Neural progenitor cell (in vitro differentiated cells): ENCODE measurements around the gene CABP5. TPM values are rescaled to one million over a fixed set of nuclear protein-coding genes. Genes with fewer than 3 reads are reported as not detected.
"Not testable (repeated sequence)": the region's sequence is repeated elsewhere in the genome, so short reads cannot be mapped to it uniquely, and the experiment has no call there.

Experiments used
- DNase-seq: peaks from one replicate; pipeline ENCODE4 v3.0.0-alpha.2; 2016; ENCODE audit warnings: low spot score
- H2AFZ ChIP-seq: fragments of 200-600 bp; sonication (generic); replicated peaks from 2 replicates; pipeline ENCODE4 v1.6.1; 2016; ENCODE audit warnings: antibody characterized with exemption
- H3F3A ChIP-seq: fragments of 200-600 bp; sonication (generic); 2 replicates; pipeline ENCODE4 v1.6.1; 2016; ENCODE audit warnings: antibody characterized with exemption, low read depth
- H3K27ac ChIP-seq: fragments of 200-600 bp; sonication (generic); 2 replicates; pipeline ENCODE4 v1.5.1; 2016; ENCODE audit warnings: mild to moderate bottlenecking
- H3K27me3 ChIP-seq: fragments of 200-600 bp; sonication (generic); 2 replicates; pipeline ENCODE4 v1.6.1; 2016; ENCODE audit warnings: mild to moderate bottlenecking, moderate library complexity
- H3K36me3 ChIP-seq: fragments of 200-600 bp; sonication (generic); 2 replicates; pipeline ENCODE4 v1.5.1; 2016
- H3K4me1 ChIP-seq: fragments of 200-600 bp; sonication (generic); 2 replicates; pipeline ENCODE4 v1.6.1; 2016; ENCODE audit warnings: mixed run types
- H3K4me2 ChIP-seq: fragments of 200-600 bp; sonication (generic); 2 replicates; pipeline ENCODE4 v1.6.1; 2016
- H3K4me3 ChIP-seq: fragments of 200-600 bp; sonication (generic); 2 replicates; pipeline ENCODE4 v1.5.1; 2016
- H3K79me2 ChIP-seq: fragments of 200-600 bp; sonication (generic); 2 replicates; pipeline ENCODE4 v1.6.1; 2016; ENCODE audit warnings: low read depth
- H3K9ac ChIP-seq: fragments of 200-600 bp; sonication (generic); 2 replicates; pipeline ENCODE4 v1.6.1; 2016
- H3K9me3 ChIP-seq: fragments of 200-600 bp; sonication (generic); 2 replicates; pipeline ENCODE4 v1.5.1; 2016; ENCODE audit warnings: low read depth
- H4K20me1 ChIP-seq: fragments of 200-600 bp; sonication (generic); 2 replicates; pipeline ENCODE4 v1.6.1; 2016; ENCODE audit warnings: low read depth
- H3K27ac Mint-ChIP-seq: 3 replicates; pipeline ENCODE4 v1.8.0; 2021; ENCODE audit warnings: mixed read lengths
- H3K27me3 Mint-ChIP-seq: 2 replicates; pipeline ENCODE4 v1.8.0; 2022; ENCODE audit warnings: low read depth, mild to moderate bottlenecking, inconsistent platforms, moderate library complexity, mixed read lengths; ENCODE audit not compliant: insufficient read depth
- H3K36me3 Mint-ChIP-seq: 3 replicates; pipeline ENCODE4 v1.8.0; 2021; ENCODE audit warnings: mixed read lengths
- H3K4me1 Mint-ChIP-seq: 3 replicates; pipeline ENCODE4 v1.8.0; 2021; ENCODE audit warnings: mixed read lengths
- H3K4me3 Mint-ChIP-seq: 3 replicates; pipeline ENCODE4 v1.8.0; 2021; ENCODE audit warnings: mild to moderate bottlenecking, moderate library complexity, mixed read lengths
- H3K9me3 Mint-ChIP-seq: 3 replicates; pipeline ENCODE4 v1.8.0; 2020; ENCODE audit warnings: mixed read lengths
- EZH2 ChIP-seq: fragments of 200-600 bp; sonication (generic); IDR thresholded peaks from 2 replicates; pipeline ENCODE4 v1.6.1; 2017; ENCODE audit warnings: antibody characterized with exemption, mild to moderate bottlenecking, moderate library complexity
- EZH2phosphoT487 ChIP-seq: fragments of 200-600 bp; sonication (generic); IDR thresholded peaks from 2 replicates; pipeline ENCODE4 v1.6.1; 2017; ENCODE audit warnings: antibody characterized with exemption
- total RNA-seq: library from RNA; depleted of rRNA; stranded (reverse); fragments of >200 nt; gene quantifications from 2 replicates; pipeline ENCODE4 v1.2.3, GENCODE V29; 2015; ENCODE audit warnings: low replicate concordance
- TF ChIP-seq, protein P1 (sequence below): fragments of 200-600 bp; sonication (generic); IDR thresholded peaks from 2 replicates; pipeline ENCODE4 v1.5.1; 2017; ENCODE audit warnings: antibody characterized with exemption, mild to moderate bottlenecking

CABP5 gene
- total RNA-seq, 1 donor from 2014 or later: not detected

DNA sequence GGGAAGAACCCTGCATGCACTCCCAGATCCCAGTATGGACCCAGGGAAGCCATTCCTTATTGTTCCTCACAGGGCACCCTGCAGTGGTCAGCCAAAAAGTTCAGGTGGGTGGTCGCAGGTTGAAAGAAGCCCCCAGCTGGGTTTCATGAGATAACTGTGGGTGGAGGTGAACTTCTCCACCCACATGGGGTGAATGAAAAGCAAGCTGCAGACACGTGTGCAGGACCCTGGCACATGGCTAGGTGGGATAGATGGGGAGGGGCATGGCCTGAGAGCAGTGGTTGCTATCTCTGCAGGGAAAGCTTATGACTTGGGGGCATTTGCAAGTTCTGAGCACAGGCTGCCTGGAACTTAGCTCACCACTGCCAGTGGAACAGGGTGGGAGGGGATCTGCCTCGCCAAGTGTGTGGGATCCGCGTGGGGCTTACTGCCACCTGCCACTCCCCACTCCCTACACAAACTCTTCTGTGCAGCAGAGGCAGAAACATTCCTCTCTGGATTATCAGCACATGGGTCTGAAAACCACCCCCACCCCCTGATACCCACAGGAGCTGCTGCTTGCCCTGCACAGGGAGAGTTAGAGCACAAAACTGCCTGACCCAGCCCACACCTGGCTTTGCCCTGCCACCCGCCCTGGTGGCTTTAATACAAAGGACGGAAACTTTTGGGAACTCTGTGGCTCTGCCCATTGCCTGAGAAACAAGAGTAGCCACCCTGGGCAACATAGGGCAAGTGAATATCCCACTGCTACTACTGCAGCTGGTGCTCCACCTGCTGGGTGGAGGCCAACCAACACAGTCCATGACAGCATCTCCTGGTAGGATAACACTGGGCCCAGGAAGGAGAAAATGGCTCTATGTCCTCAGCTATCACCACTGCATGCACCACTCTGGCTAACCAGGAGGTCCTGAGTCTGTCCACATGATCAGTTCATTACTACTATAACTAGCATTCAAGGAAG lies 42.3 kb upstream of the CABP5 start:
- H3K27ac Mint-ChIP-seq: peak overlapping the region; percentile 58
- no peaks in the 10 kb centered on the region for H3K36me3 Mint-ChIP-seq
- no peak for DNase-seq
- no peaks in the 10 kb centered on the region for H3K27me3 ChIP-seq
- no peaks in the 10 kb centered on the region for H3K36me3 ChIP-seq
- peaks cover 10% of the 10 kb centered on the region for H3K9me3 Mint-ChIP-seq
- no peaks in the 10 kb centered on the region for H3K79me2 ChIP-seq
- no peaks in the 10 kb centered on the region for H3K9me3 ChIP-seq
- H3K4me3 Mint-ChIP-seq: no peak overlapping the region
- no peak overlapping the region for H3K27ac ChIP-seq
- H3K9ac ChIP-seq: no peak overlapping the region
- no peak overlapping the region for H2AFZ ChIP-seq
- no peak overlapping the region for H3K4me3 ChIP-seq
- TF ChIP-seq EZH2phosphoT487: no peak
- TF ChIP-seq, protein P1, sequence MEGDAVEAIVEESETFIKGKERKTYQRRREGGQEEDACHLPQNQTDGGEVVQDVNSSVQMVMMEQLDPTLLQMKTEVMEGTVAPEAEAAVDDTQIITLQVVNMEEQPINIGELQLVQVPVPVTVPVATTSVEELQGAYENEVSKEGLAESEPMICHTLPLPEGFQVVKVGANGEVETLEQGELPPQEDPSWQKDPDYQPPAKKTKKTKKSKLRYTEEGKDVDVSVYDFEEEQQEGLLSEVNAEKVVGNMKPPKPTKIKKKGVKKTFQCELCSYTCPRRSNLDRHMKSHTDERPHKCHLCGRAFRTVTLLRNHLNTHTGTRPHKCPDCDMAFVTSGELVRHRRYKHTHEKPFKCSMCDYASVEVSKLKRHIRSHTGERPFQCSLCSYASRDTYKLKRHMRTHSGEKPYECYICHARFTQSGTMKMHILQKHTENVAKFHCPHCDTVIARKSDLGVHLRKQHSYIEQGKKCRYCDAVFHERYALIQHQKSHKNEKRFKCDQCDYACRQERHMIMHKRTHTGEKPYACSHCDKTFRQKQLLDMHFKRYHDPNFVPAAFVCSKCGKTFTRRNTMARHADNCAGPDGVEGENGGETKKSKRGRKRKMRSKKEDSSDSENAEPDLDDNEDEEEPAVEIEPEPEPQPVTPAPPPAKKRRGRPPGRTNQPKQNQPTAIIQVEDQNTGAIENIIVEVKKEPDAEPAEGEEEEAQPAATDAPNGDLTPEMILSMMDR: peak; percentile 8
- H3K27me3 Mint-ChIP-seq: peaks cover 6% of the 10 kb centered on the region
- no peaks in the 10 kb centered on the region for H3K4me1 ChIP-seq
- H3K4me2 ChIP-seq: no peak overlapping the region
- no peaks in the 10 kb centered on the region for H4K20me1 ChIP-seq
- no peaks in the 10 kb centered on the region for H3F3A ChIP-seq
- peaks cover 21% of the 10 kb centered on the region for H3K4me1 Mint-ChIP-seq

DNA sequence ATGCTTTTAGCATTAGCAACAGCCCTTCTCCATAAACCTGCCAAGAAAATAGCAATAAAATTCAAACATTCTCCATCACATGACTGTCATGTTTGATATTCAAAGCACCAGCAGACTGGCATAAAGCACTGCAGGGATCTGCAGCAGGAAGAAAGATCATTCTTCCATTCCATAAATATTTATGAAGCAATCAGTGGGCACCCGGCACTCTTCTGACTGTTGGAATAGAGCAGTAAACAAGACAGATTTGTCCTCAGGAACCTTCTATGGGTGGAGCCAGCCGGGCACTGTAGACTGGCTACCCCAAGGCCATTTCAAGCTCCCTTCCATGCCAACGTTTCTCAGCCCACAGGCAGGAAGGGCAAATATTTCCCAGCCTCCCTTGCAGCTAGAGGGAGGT lies 41.2 kb upstream of the CABP5 start:
- H3K4me3 ChIP-seq: no peak overlapping the region
- H3K79me2 ChIP-seq: no peaks in the 10 kb centered on the region
- no peaks in the 10 kb centered on the region for H3F3A ChIP-seq
- Mint-ChIP-seq H3K4me3 (no peak overlapping the region), H3K27ac (peak overlapping the region; percentile 46), H3K9me3 (peaks cover 5% of the 10 kb centered on the region), H3K4me1 (peaks cover 18% of the 10 kb centered on the region), H3K36me3 (no peaks in the 10 kb centered on the region), H3K27me3 (peaks cover 8% of the 10 kb centered on the region)
- no peaks in the 10 kb centered on the region for H3K4me1 ChIP-seq
- no peak overlapping the region for H3K9ac ChIP-seq
- H3K36me3 ChIP-seq: no peaks in the 10 kb centered on the region
- H3K4me2 ChIP-seq: no peak overlapping the region
- no peak for TF ChIP-seq EZH2phosphoT487
- no peak for TF ChIP-seq EZH2
- no peak overlapping the region for H3K27ac ChIP-seq
- no peak for DNase-seq
- no peak overlapping the region for H2AFZ ChIP-seq
- no peaks in the 10 kb centered on the region for H3K27me3 ChIP-seq
- no peaks in the 10 kb centered on the region for H4K20me1 ChIP-seq
- H3K9me3 ChIP-seq: no peaks in the 10 kb centered on the region

DNA sequence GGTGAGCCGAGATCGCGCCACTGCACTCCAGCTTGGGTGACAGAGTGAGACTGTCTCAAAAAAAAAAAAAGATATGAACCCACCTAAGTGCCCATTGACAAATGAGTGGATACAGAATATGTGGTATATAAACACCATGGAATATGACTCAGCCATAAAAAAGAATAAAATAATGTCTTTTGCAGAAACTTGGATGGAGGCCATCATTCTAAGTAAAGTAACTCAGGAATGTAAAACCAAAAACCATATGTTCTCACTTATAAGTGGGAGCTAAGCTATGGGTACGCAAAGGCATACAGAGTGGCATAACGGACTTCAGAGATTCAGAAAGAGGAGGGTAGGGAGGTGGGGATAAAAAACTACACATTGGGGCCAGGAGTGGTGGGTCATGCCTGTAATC lies 37.2 kb upstream of the CABP5 start:
- peaks cover 13% of the 10 kb centered on the region for H3K4me1 Mint-ChIP-seq
- H3K27ac ChIP-seq: no peak overlapping the region
- no peaks in the 10 kb centered on the region for H3K4me1 ChIP-seq
- H3K79me2 ChIP-seq: no peaks in the 10 kb centered on the region
- no peak overlapping the region for H3K9ac ChIP-seq
- H3K27ac Mint-ChIP-seq: no peak overlapping the region
- no peaks in the 10 kb centered on the region for H3F3A ChIP-seq
- TF ChIP-seq EZH2 (no peak), EZH2phosphoT487 (no peak)
- TF ChIP-seq, protein P1: no peak
- H3K4me3 Mint-ChIP-seq: no peak overlapping the region
- H3K9me3 Mint-ChIP-seq: no peaks in the 10 kb centered on the region
- H3K4me3 ChIP-seq: no peak overlapping the region
- no peak overlapping the region for H2AFZ ChIP-seq
- H3K36me3 Mint-ChIP-seq: no peaks in the 10 kb centered on the region
- H3K27me3 Mint-ChIP-seq: peaks cover 4% of the 10 kb centered on the region
- H4K20me1 ChIP-seq: no peaks in the 10 kb centered on the region
- no peak for DNase-seq
- H3K9me3 ChIP-seq: no peaks in the 10 kb centered on the region
- H3K27me3 ChIP-seq: no peaks in the 10 kb centered on the region
- H3K36me3 ChIP-seq: no peaks in the 10 kb centered on the region
- H3K4me2 ChIP-seq: no peak overlapping the region

DNA sequence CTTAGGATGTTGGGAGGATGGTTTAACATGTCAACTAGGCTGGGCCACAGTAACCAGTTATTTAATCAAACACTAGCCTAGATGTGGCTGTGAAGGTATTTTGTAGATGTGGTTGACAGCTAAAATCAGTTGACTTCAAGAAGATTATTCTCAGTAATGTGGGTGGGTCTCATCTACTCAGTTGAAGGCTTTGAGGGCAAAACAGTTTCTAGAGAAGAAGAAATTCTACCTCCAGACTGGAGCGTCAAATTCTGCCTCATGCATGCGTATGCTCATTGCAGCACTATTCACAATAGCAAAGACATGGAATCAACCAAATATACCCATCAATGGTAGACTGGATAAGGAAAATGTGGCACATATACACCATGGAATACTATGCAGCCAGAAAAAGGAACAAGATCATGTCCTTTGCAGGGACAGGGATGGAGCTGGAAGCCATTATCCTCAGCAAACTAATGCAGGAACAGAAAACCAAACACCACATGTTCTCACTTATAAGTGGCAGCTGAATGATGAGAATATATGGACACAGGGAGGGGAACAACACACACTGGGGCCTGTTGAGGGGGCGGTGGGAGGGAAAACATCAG lies 26.4 kb upstream of the CABP5 start:
- not testable (repeated sequence) for H3K27ac ChIP-seq, H3K36me3 Mint-ChIP-seq, DNase-seq, H2AFZ ChIP-seq, H3F3A ChIP-seq, H3K9ac ChIP-seq, H3K9me3 ChIP-seq, H3K4me2 ChIP-seq, H3K27me3 ChIP-seq, H3K79me2 ChIP-seq, H3K9me3 Mint-ChIP-seq, H3K4me1 ChIP-seq, H3K27ac Mint-ChIP-seq, H3K4me3 Mint-ChIP-seq, H3K36me3 ChIP-seq, H3K4me3 ChIP-seq, H4K20me1 ChIP-seq, H3K4me1 Mint-ChIP-seq
- peaks cover 11% of the 10 kb centered on the region for H3K27me3 Mint-ChIP-seq
